B cell (primary cell): ENCODE measurements around the gene APOL3.

Experiments used
- CTCF ChIP-seq: fragments of 200-600 bp; IDR thresholded peaks from one replicate; pipeline ENCODE4 v1.8.0; 2022; ENCODE audit warnings: antibody characterized with exemption, mild to moderate bottlenecking
- EZH2 ChIP-seq: IDR thresholded peaks from 2 replicates; pipeline ENCODE4 v1.6.1; 2012; ENCODE audit warnings: borderline replicate concordance, low read depth, mild to moderate bottlenecking, moderate library complexity, low read length; ENCODE audit not compliant: insufficient read depth, poor library complexity, severe bottlenecking

- no peak for TF ChIP-seq CTCF
- no peak for TF ChIP-seq EZH2
Observed at GRCh38 chr22:36193171-36193570, 32.6 kb upstream of the APOL3 start.
